CD4-positive, alpha-beta T cell treated with Interleukin-15 for 4 hours (primary cell): Measurements from ENCODE around the gene DNAJA4.

Source experiments
- DNase-seq: peaks from one replicate; pipeline ENCODE4 v3.0.0-alpha.2; 2020; ENCODE audit warnings: low spot score

DNAJA4 gene

GRCh38 chr15:78316283-78317083 is 52.1 kb downstream of the DNAJA4 start:
- no peak for DNase-seq

- no peak for DNase-seq
Measured at GRCh38 chr15:78317145-78317836, 52.9 kb downstream of the DNAJA4 start.

- no peak for DNase-seq
Measured at GRCh38 chr15:78319588-78319987, 55.2 kb downstream of the DNAJA4 start.

- no peak for DNase-seq
Measured at GRCh38 chr15:78320183-78320582, 55.8 kb downstream of the DNAJA4 start.

GRCh38 chr15:78321041-78321570 is 56.7 kb downstream of the DNAJA4 start:
- no peak for DNase-seq

- DNase-seq: no peak
Measured at GRCh38 chr15:78321786-78322185, 57.4 kb downstream of the DNAJA4 start.

GRCh38 chr15:78322243-78322642 is 57.9 kb downstream of the DNAJA4 start:
- no peak for DNase-seq

- DNase-seq: no peak
Measured at GRCh38 chr15:78322724-78323521, 58.6 kb downstream of the DNAJA4 start.

GRCh38 chr15:78323693-78324092 is 59.3 kb downstream of the DNAJA4 start:
- DNase-seq: no peak

GRCh38 chr15:78324144-78324543 is 59.8 kb downstream of the DNAJA4 start:
- DNase-seq: no peak

GRCh38 chr15:78325092-78325843 is 60.9 kb downstream of the DNAJA4 start:
- DNase-seq: no peak

GRCh38 chr15:78327466-78327865 is 63.1 kb downstream of the DNAJA4 start:
- no peak for DNase-seq

GRCh38 chr15:78329625-78330024 is 65.3 kb downstream of the DNAJA4 start:
- DNase-seq: no peak
